MM.1S (cell line): ENCODE data around the gene RPAP3.

Source experiments
- CTCF ChIP-seq: fragments of 300-600 bp; sonication (generic); IDR thresholded peaks from 2 replicates; pipeline ENCODE4 v1.5.1; 2016; ENCODE audit warnings: antibody characterized with exemption, low read length, mixed read lengths
- EZH2phosphoT487 ChIP-seq: fragments of 300-600 bp; sonication (generic); IDR thresholded peaks from 2 replicates; pipeline ENCODE4 v1.6.1; 2018; ENCODE audit warnings: antibody characterized with exemption, low read length

GRCh38 chr12:47648056-47648579 is 57.7 kb downstream of the RPAP3 start:
- no peak for TF ChIP-seq EZH2phosphoT487
- TF ChIP-seq CTCF, result no peak
